Keratinocyte (primary cell): ENCODE measurements around the gene COPG2. TPM values are rescaled to one million over a fixed set of nuclear protein-coding genes. Genes with fewer than 3 reads are reported as not detected.

ENCODE experiments used
- DNase-seq: peaks from one replicate; pipeline ENCODE4 v3.0.0-alpha.2; 2011; ENCODE audit warnings: low read depth, missing footprints, low spot score
- FAIRE-seq: peaks from 2 replicates; lab custom pipeline; 2011; peaks lifted over from hg19 to GRCh38; lab: Jason Lieb, UNC
- H2AFZ ChIP-seq: 2 replicates; pipeline ENCODE4 v1.6.0; 2012; ENCODE audit warnings: low read length, control low read depth, inconsistent platforms; ENCODE audit not compliant: control insufficient read depth
- H3K27ac ChIP-seq: 2 replicates; pipeline ENCODE4 v1.5.1; 2011; ENCODE audit warnings: low read length; ENCODE audit not compliant: control insufficient read depth, insufficient read depth
- H3K27me3 ChIP-seq: 3 replicates; pipeline ENCODE4 v1.6.0; 2011; ENCODE audit warnings: low read length; ENCODE audit not compliant: control insufficient read depth, insufficient read depth; ENCODE audit errors: extremely low read depth
- H3K36me3 ChIP-seq, 2 experiments: 2 replicates in 1 of 2; 3 replicates in 1 of 2; pipeline ENCODE4 v1.5.1; 2011; ENCODE audit warnings: low read length in 2 of 2, mild to moderate bottlenecking in 1 of 2; ENCODE audit not compliant: control insufficient read depth in 2 of 2, insufficient read depth in 2 of 2; ENCODE audit errors: extremely low read depth in 1 of 2
- H3K4me1 ChIP-seq: 3 replicates; pipeline ENCODE4 v1.5.1; 2011; ENCODE audit warnings: low read length; ENCODE audit not compliant: control insufficient read depth, insufficient read depth; ENCODE audit errors: extremely low read depth
- H3K4me2 ChIP-seq: 3 replicates; pipeline ENCODE4 v1.6.0; 2011; ENCODE audit warnings: low read depth, low read length; ENCODE audit not compliant: control insufficient read depth, insufficient read depth; ENCODE audit errors: extremely low read depth
- H3K4me3 ChIP-seq, 3 experiments: fragments of 200-600 bp in 1 of 3; sonication (generic) in 1 of 3; 2 replicates in 2 of 3; 3 replicates in 1 of 3; pipeline ENCODE4 v1.5.1; 2011 to 2016; ENCODE audit warnings: low read length in 3 of 3, mild to moderate bottlenecking in 3 of 3, control low read depth in 2 of 3, inconsistent platforms in 1 of 3, low read depth in 1 of 3, mixed read lengths in 1 of 3, mixed run types in 1 of 3, moderate library complexity in 1 of 3; ENCODE audit not compliant: control insufficient read depth in 2 of 3, insufficient read depth in 2 of 3; ENCODE audit errors: extremely low read depth in 1 of 3
- H3K79me2 ChIP-seq: 2 replicates; pipeline ENCODE4 v1.6.0; 2012; ENCODE audit warnings: low read length; ENCODE audit not compliant: control insufficient read depth, insufficient read depth
- H3K9ac ChIP-seq: 3 replicates; pipeline ENCODE4 v1.6.0; 2011; ENCODE audit warnings: low read length; ENCODE audit not compliant: control insufficient read depth, insufficient read depth; ENCODE audit errors: extremely low read depth
- H3K9me1 ChIP-seq: 3 replicates; pipeline ENCODE4 v1.6.0; 2011; ENCODE audit warnings: low read length; ENCODE audit not compliant: control insufficient read depth, insufficient read depth; ENCODE audit errors: extremely low read depth
- H3K9me3 ChIP-seq: 2 replicates; pipeline ENCODE4 v1.5.1; 2012; ENCODE audit warnings: low read depth, low read length; ENCODE audit not compliant: control insufficient read depth
- H4K20me1 ChIP-seq: 3 replicates; pipeline ENCODE4 v1.6.0; 2011; ENCODE audit warnings: low read length; ENCODE audit not compliant: control insufficient read depth, insufficient read depth; ENCODE audit errors: extremely low read depth
- EZH2 ChIP-seq: IDR thresholded peaks from one replicate; pipeline ENCODE4 v1.6.1; 2012; ENCODE audit warnings: inconsistent platforms, mild to moderate bottlenecking, low read length, moderate library complexity
- dilution Hi-C: fragments of 300-500 bp; cut with MboI; formaldehyde crosslinking; loops from one replicate; pipeline ENCODE4 v1.7.0; 2020; ENCODE audit warnings: low sequenced_read_pairs; ENCODE audit not compliant: extremely low pct_ligation_motif_present
- polyA plus RNA-seq, 5 experiments: library from polyadenylated mRNA; depleted of rRNA in 3 of 5; stranded (reverse) in 3 of 5; stranded (forward) in 1 of 5; unstranded in 1 of 5; fragments of >200 nt; gene quantifications; 1 replicate in 1 of 5; 2 replicates in 3 of 5; 3 replicates in 1 of 5; pipeline versions ENCODE4 v1.2.1 to v1.2.3, GENCODE V29; 2011 to 2012; ENCODE audit warnings: missing spikeins in 2 of 5, low read depth in 1 of 5, low replicate concordance in 1 of 5
- TF ChIP-seq, protein P1 (sequence below), 3 experiments: IDR thresholded peaks in 1 of 3; conservative IDR thresholded peaks in 1 of 3; optimal IDR thresholded peaks in 1 of 3; 2 replicates in 2 of 3; 3 replicates in 1 of 3; pipeline versions ENCODE3 to v1.5.1; 2011; ENCODE audit warnings: low read length in 3 of 3, mild to moderate bottlenecking in 3 of 3, moderate library complexity in 2 of 3, control low read depth in 1 of 3, inconsistent platforms in 1 of 3; ENCODE audit not compliant: insufficient read depth in 2 of 3; ENCODE audit errors: extremely low read depth in 1 of 3

Gene COPG2
- polyA plus RNA-seq, 1 donor (not counting 4 experiments of a cell fraction or from before 2014, with no cell fraction given): 38.8 TPM

GRCh38 chr7:130641497-130641896 lies 27.1 kb downstream of the COPG2 start:
- Histone ChIP-seq H3K4me3 (no peak overlapping the region), H3K4me2 (no peak overlapping the region), H3K9me1 (no peaks in the 10 kb centered on the region), H3K9ac (no peak overlapping the region), H3K9me3 (no peaks in the 10 kb centered on the region), H3K27ac (no peak overlapping the region), H2AFZ (no peak overlapping the region), H3K27me3 (no peaks in the 10 kb centered on the region), H3K36me3 (no peaks in the 10 kb centered on the region), H3K79me2 (no peaks in the 10 kb centered on the region), H4K20me1 (no peaks in the 10 kb centered on the region), H3K4me1 (no peaks in the 10 kb centered on the region)
- no peak for DNase-seq
- TF ChIP-seq, protein P1, sequence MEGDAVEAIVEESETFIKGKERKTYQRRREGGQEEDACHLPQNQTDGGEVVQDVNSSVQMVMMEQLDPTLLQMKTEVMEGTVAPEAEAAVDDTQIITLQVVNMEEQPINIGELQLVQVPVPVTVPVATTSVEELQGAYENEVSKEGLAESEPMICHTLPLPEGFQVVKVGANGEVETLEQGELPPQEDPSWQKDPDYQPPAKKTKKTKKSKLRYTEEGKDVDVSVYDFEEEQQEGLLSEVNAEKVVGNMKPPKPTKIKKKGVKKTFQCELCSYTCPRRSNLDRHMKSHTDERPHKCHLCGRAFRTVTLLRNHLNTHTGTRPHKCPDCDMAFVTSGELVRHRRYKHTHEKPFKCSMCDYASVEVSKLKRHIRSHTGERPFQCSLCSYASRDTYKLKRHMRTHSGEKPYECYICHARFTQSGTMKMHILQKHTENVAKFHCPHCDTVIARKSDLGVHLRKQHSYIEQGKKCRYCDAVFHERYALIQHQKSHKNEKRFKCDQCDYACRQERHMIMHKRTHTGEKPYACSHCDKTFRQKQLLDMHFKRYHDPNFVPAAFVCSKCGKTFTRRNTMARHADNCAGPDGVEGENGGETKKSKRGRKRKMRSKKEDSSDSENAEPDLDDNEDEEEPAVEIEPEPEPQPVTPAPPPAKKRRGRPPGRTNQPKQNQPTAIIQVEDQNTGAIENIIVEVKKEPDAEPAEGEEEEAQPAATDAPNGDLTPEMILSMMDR (optimal IDR thresholded peaks at IDR 0.05 in 1 of 3, IDR thresholded peaks at IDR 0.05 in 1 of 3, conservative IDR thresholded peaks at IDR 0.05 in 1 of 3; ENCODE audit: extremely low read depth in 1 of 3, insufficient read depth in 2 of 3, low read length in 3 of 3): no peak
- no peak for TF ChIP-seq EZH2
- no peak for FAIRE-seq
- dilution Hi-C loops: no loop called here

DNA sequence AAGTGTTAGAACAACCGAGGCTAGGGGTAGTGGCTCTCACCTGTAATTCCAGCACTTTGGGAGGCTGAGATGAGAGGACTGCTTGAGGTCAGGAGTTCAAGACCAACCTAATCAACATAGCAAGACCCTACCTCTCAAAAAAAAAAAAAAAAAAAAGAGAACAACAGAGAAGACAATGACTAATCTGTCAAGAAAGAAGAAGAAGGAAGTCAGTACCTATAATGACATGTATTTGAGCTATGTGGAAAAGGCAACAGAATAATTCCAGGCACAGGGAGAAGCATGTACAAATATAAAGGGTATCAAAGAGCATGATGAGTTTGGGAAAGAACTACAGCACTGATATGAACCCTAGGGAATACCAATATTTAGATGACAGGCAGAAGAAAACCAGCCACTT lies 27.5 kb downstream of the COPG2 start:
- Histone ChIP-seq H3K9me3 (no peaks in the 10 kb centered on the region), H3K4me2 (no peak overlapping the region), H4K20me1 (no peaks in the 10 kb centered on the region), H3K4me3 (no peak overlapping the region), H3K27ac (no peak overlapping the region), H3K27me3 (no peaks in the 10 kb centered on the region), H3K9me1 (no peaks in the 10 kb centered on the region), H3K4me1 (no peaks in the 10 kb centered on the region), H2AFZ (no peak overlapping the region), H3K9ac (no peak overlapping the region), H3K36me3 (no peaks in the 10 kb centered on the region), H3K79me2 (no peaks in the 10 kb centered on the region)
- no peak for FAIRE-seq
- no peak for DNase-seq
- TF ChIP-seq, protein P1 (optimal IDR thresholded peaks at IDR 0.05 in 1 of 3, IDR thresholded peaks at IDR 0.05 in 1 of 3, conservative IDR thresholded peaks at IDR 0.05 in 1 of 3; ENCODE audit: extremely low read depth in 1 of 3, insufficient read depth in 2 of 3, low read length in 3 of 3): no peak
- no peak for TF ChIP-seq EZH2
- dilution Hi-C loops: no loop called here
